K562 (cell line): ENCODE data around the gene PPP6C. TPM values are rescaled to one million over a fixed set of nuclear protein-coding genes. Genes with fewer than 3 reads are reported as not detected.
A peak's percentile ranks its signal among the peaks of the same experiment; 100 is the strongest.

Experiments
- ELF2 ChIP-seq: fragments of 250-450 bp; sonication (Bioruptor Pico); IDR thresholded peaks from 2 replicates; pipeline ENCODE4 v1.5.0; 2021; ENCODE audit warnings: mild to moderate bottlenecking
- ERF ChIP-seq: fragments of 450-650 bp; formaldehyde crosslinking; IDR thresholded peaks from 2 replicates; pipeline ENCODE4 v1.4.0; 2020; ENCODE audit warnings: mild to moderate bottlenecking, mixed read lengths
- KDM5B ChIP-seq: fragments of 200-600 bp; sonication (generic); IDR thresholded peaks from 2 replicates; pipeline ENCODE4 v1.6.1; 2012; ENCODE audit warnings: low read depth, mild to moderate bottlenecking, moderate library complexity, low read length, control low read depth, inconsistent platforms; ENCODE audit not compliant: insufficient replicate concordance
- PCBP1 ChIP-seq: fragments of 200-400 bp; formaldehyde crosslinking; IDR thresholded peaks from 2 replicates; pipeline ENCODE4 v1.6.1; 2018; ENCODE audit warnings: mild to moderate bottlenecking, low read depth, low read length; ENCODE audit not compliant: poor library complexity, severe bottlenecking
- YY1 ChIP-seq, 3 experiments: IDR thresholded peaks; 2 replicates each; pipeline ENCODE4 v1.6.1; 2011; ENCODE audit warnings: low read length in 2 of 3, mild to moderate bottlenecking in 2 of 3, moderate library complexity in 2 of 3, borderline replicate concordance in 1 of 3, control low read depth in 1 of 3, low read depth in 1 of 3; ENCODE audit not compliant: insufficient read depth in 3 of 3, insufficient replicate concordance in 2 of 3, control insufficient read depth in 1 of 3, insufficient read length in 1 of 3; ENCODE audit errors: extremely low read depth in 1 of 3
- ZNF507 ChIP-seq: conservative IDR thresholded peaks from 2 replicates; pipeline ENCODE4 v1.6.1; 2017; ENCODE audit warnings: missing genetic modification characterization, missing compliant biosample characterization
- polyA plus RNA-seq, 8 experiments: library from polyadenylated mRNA; depleted of rRNA in 4 of 8; stranded (reverse) in 5 of 8; unstranded in 3 of 8; fragments of >200 nt; fragmentation: Nextera tagmentation in 2 of 8; fragmentation: Illumina TruSeq in 1 of 8; extraction: Ambion mirVana in 2 of 8; extraction: Trizol in 1 of 8; gene quantifications; 2 replicates each; pipeline versions ENCODE4 v1.2.1 to v1.2.3, GENCODE V29; 2011 to 2014; ENCODE audit warnings: inconsistent platforms in 1 of 8, missing spikeins in 1 of 8
- total RNA-seq, 7 experiments: library from RNA; depleted of rRNA in 6 of 7; stranded (reverse); fragments of >200 nt in 6 of 7; fragmentation: Illumina TruSeq in 2 of 7; extraction: Trizol in 2 of 7; gene quantifications; 2 replicates each; pipeline versions ENCODE4 v1.2.1 to v1.2.3, GENCODE V29; 2011 to 2021; ENCODE audit warnings: low replicate concordance in 1 of 7
- TF ChIP-seq, protein P1 (sequence below): fragments of 200-800 bp; sonication (Bioruptor generic); IDR thresholded peaks from 2 replicates; pipeline ENCODE4 v1.6.1; 2017; ENCODE audit warnings: missing genetic modification characterization, missing compliant biosample characterization
- TF ChIP-seq, protein P2 (sequence below): sonication (generic); formaldehyde crosslinking; IDR thresholded peaks from 2 replicates; pipeline ENCODE4 v1.8.1; 2023; ENCODE audit warnings: mild to moderate bottlenecking, missing genetic modification reagents
- TF ChIP-seq, protein P3 (sequence below): fragments of 450-650 bp; IDR thresholded peaks from 2 replicates; pipeline ENCODE4 v1.6.1; 2016

Gene PPP6C
- total and polyA plus RNA-seq, 9 of the 15 experiments (the other 6 are each of a cell fraction or from before 2014, with no cell fraction given), result 18.8 to 44.8 (median 38.3) TPM

DNA sequence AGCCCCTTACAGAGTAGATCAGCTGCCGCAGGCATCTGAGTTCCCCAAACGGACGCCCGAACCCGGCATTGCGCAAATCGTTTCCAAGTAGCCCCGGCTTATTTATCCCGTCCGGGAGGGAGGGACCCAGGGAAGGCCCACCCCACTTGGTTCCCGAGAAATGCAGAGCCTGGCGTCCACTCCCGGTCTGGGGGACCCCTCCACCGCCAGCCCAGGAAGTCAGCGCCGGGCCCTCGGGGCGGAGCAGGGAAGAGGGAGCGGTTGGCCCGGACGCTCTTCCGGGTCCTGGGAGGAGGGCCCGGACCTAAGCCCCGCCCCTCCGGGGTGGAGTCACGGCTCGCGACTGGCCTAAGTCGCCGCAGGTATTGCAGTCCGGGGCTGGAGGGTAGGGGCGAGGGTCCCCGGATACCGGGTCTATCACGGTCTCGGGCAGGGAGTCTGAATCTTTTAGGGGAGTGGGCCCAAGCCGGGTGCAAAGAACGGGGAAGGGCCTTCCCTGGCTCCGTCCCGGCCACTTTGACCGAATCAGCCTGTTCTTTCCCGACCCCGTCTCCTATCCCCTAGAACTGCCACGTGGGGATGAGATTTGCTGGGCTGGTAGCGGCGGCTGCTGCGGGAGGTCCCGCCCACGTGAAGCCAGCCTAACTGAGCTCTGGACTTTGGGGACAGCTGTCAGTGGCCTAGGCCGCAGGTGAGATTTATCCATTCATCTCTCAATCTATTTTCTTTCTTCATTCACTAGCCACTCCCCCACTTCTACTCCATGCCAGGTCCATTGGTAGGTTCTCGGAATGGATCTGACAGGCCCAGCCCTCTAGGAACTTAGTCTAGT is 10.8 kb upstream of the PPP6C start, which contains the start of gene RABEPK (continued):
- TF ChIP-seq ERF (CRISPR knock-in tag) (0 out of 2 replicates have a peak, but pooled peaks have one; percentile 62), ELF2 (CRISPR knock-in tag) (peak; percentile 92), KDM5B (peak; percentile 88), PCBP1 (peak; percentile 75), YY1 (IDR thresholded peaks at IDR 0.05; ENCODE audit: borderline replicate concordance in 1 of 3, control insufficient read depth in 1 of 3, extremely low read depth in 1 of 3, insufficient read depth in 3 of 3, insufficient read length in 1 of 3, insufficient replicate concordance in 2 of 3, low read depth in 1 of 3, low read length in 2 of 3) (peak in 2 of 3 experiments; percentile 10 to 34), ZNF507 (no peak)
- TF ChIP-seq, protein P1, sequence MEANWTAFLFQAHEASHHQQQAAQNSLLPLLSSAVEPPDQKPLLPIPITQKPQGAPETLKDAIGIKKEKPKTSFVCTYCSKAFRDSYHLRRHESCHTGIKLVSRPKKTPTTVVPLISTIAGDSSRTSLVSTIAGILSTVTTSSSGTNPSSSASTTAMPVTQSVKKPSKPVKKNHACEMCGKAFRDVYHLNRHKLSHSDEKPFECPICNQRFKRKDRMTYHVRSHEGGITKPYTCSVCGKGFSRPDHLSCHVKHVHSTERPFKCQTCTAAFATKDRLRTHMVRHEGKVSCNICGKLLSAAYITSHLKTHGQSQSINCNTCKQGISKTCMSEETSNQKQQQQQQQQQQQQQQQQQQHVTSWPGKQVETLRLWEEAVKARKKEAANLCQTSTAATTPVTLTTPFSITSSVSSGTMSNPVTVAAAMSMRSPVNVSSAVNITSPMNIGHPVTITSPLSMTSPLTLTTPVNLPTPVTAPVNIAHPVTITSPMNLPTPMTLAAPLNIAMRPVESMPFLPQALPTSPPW, result peak; percentile 76
- TF ChIP-seq, protein P2, sequence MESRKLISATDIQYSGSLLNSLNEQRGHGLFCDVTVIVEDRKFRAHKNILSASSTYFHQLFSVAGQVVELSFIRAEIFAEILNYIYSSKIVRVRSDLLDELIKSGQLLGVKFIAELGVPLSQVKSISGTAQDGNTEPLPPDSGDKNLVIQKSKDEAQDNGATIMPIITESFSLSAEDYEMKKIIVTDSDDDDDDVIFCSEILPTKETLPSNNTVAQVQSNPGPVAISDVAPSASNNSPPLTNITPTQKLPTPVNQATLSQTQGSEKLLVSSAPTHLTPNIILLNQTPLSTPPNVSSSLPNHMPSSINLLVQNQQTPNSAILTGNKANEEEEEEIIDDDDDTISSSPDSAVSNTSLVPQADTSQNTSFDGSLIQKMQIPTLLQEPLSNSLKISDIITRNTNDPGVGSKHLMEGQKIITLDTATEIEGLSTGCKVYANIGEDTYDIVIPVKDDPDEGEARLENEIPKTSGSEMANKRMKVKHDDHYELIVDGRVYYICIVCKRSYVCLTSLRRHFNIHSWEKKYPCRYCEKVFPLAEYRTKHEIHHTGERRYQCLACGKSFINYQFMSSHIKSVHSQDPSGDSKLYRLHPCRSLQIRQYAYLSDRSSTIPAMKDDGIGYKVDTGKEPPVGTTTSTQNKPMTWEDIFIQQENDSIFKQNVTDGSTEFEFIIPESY (CRISPR knock-in tag), result 0 out of 2 replicates have a peak, but pooled peaks have one; percentile 23
- TF ChIP-seq, protein P3, sequence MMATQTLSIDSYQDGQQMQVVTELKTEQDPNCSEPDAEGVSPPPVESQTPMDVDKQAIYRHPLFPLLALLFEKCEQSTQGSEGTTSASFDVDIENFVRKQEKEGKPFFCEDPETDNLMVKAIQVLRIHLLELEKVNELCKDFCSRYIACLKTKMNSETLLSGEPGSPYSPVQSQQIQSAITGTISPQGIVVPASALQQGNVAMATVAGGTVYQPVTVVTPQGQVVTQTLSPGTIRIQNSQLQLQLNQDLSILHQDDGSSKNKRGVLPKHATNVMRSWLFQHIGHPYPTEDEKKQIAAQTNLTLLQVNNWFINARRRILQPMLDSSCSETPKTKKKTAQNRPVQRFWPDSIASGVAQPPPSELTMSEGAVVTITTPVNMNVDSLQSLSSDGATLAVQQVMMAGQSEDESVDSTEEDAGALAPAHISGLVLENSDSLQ, result peak; percentile 56
